Measurements from ENCODE around the gene CNEP1R1.

CNEP1R1 gene

DNA sequence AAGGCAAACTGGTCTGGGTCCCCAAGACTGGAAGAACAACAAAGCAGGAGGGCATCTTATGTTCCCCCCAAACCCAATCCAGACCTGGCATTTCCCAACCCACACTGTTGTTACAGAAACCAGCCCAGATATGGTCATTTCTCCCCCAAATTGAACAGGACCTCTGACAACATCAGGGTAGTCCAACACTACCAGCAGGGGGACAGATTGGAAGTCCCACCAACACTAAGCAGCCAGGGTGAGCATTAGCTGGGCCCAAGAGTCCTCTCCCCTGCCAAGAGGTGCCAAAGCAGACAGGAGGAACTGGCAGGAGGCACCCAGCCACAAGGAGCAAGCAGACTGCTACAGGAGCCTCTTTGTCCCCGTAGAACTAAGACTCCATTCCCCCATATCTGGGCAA, 29.3 kb upstream of the CNEP1R1 start:
- H3K27ac ChIP-seq (ENCODE audit: low read depth, low read length), result no peak overlapping the region
- H3K4me1 ChIP-seq (ENCODE audit: control insufficient read depth in 5 of 5, insufficient read depth in 5 of 5, low read length in 5 of 5), result no peaks in the 10 kb centered on the region

DNA sequence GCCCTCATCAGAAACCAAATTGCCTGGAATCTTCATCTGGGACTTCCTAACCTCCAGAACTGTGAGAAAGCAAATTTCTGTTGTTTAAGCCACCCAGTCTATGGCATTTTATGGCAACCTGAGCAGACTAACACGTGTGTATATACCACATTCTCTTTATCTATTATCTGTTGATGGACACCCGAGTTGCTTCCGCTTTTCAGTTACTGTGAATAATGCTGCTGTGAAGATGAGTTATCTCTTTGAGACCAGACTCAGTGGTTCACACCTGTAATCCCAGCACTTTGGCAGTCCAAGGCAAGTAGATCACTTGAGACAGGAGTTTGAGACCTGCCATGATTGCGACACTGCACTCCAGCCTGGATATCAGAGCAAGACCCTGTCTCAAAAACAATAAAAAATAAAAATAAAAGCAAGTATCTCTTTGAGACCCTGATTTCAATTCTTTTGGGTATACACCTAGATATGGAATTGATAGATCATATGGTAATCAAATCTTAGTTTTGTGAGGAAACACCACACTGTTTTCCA, 27.2 kb upstream of the CNEP1R1 start:
- Histone ChIP-seq H3K9me3 (ENCODE audit: control insufficient read depth in 5 of 5, low read length in 5 of 5) (peaks cover 0 to 3% (median 0%) of the 10 kb centered on the region in 5 donors), H3K27me3 (ENCODE audit: control insufficient read depth in 5 of 5, insufficient read depth in 4 of 5, low read length in 5 of 5) (no peaks in the 10 kb centered on the region), H3K4me3 (ENCODE audit: low read depth in 1 of 5, low read length in 5 of 5) (no peak overlapping the region), H3K36me3 (ENCODE audit: control insufficient read depth in 5 of 5, insufficient read depth in 5 of 5, low read length in 5 of 5) (no peaks in the 10 kb centered on the region), H3K9ac (ENCODE audit: low read length in 5 of 5) (no peak overlapping the region), H3K27ac (ENCODE audit: low read depth, low read length) (no peak overlapping the region), H3K4me1 (ENCODE audit: control insufficient read depth in 5 of 5, insufficient read depth in 5 of 5, low read length in 5 of 5) (no peaks in the 10 kb centered on the region)

More for the DNA sequence above, 29.3 kb upstream of the CNEP1R1 start:
- Histone ChIP-seq H3K9me3 (ENCODE audit: control insufficient read depth in 5 of 5, low read length in 5 of 5) (no peaks in the 10 kb centered on the region), H3K9ac (ENCODE audit: low read length in 5 of 5) (no peak overlapping the region), H3K36me3 (ENCODE audit: control insufficient read depth in 5 of 5, insufficient read depth in 5 of 5, low read length in 5 of 5) (no peaks in the 10 kb centered on the region), H3K4me3 (ENCODE audit: low read depth in 1 of 5, low read length in 5 of 5) (no peak overlapping the region), H3K27me3 (ENCODE audit: control insufficient read depth in 5 of 5, insufficient read depth in 4 of 5, low read length in 5 of 5) (no peaks in the 10 kb centered on the region)

DNA sequence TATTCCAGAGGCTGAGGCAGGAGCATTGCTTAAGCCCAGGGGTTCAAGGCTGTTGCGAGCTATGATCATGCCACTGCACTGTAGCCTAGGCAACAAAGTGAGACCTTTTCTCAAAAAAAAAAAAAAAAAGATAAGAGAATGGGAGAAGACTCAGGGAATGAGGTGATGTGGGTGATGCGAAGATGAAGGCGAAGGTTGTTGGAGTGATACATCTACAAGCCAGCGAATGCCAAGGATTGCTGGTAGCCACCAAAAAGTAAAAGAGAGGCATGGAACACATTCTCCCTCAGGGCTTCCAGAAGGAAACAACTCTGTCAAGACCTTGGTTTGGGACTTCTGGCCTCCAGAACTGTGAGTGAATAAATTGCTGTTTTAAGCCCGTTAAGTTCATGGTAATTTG, 26.0 kb upstream of the CNEP1R1 start:
- Histone ChIP-seq H3K4me3 (ENCODE audit: low read depth in 1 of 5, low read length in 5 of 5) (no peak overlapping the region), H3K9me3 (ENCODE audit: control insufficient read depth in 5 of 5, low read length in 5 of 5) (peaks cover 0 to 3% (median 0%) of the 10 kb centered on the region in 5 donors), H3K27me3 (ENCODE audit: control insufficient read depth in 5 of 5, insufficient read depth in 4 of 5, low read length in 5 of 5) (no peaks in the 10 kb centered on the region), H3K4me1 (ENCODE audit: control insufficient read depth in 5 of 5, insufficient read depth in 5 of 5, low read length in 5 of 5) (no peaks in the 10 kb centered on the region), H3K36me3 (ENCODE audit: control insufficient read depth in 5 of 5, insufficient read depth in 5 of 5, low read length in 5 of 5) (no peaks in the 10 kb centered on the region), H3K27ac (ENCODE audit: low read depth, low read length) (no peak overlapping the region), H3K9ac (ENCODE audit: low read length in 5 of 5) (no peak overlapping the region)

DNA sequence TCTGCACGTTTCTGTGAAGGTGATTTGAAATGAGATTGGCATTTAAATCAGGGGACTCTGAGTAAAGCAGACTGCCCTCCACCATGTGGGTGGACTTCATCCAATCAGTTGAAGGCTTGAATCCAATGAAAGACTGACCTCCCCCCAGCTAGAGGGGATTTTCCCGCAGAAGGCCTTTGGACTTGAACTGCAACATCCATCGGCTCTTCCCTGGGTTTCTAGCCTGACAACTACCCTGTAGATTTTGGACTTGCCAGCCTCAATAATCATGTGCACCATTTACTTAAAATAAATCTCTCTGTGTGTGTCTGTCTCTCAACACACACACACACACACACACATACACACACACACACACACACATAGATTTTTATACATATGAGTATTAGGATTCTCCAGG, 23.9 kb upstream of the CNEP1R1 start:
- Histone ChIP-seq H3K9ac (ENCODE audit: low read length in 5 of 5) (no peak overlapping the region), H3K9me3 (ENCODE audit: control insufficient read depth in 5 of 5, low read length in 5 of 5) (peaks cover 0 to 3% (median 0%) of the 10 kb centered on the region in 5 donors), H3K27me3 (ENCODE audit: control insufficient read depth in 5 of 5, insufficient read depth in 4 of 5, low read length in 5 of 5) (no peaks in the 10 kb centered on the region), H3K27ac (ENCODE audit: low read depth, low read length) (no peak overlapping the region), H3K4me3 (ENCODE audit: low read depth in 1 of 5, low read length in 5 of 5) (no peak overlapping the region), H3K36me3 (ENCODE audit: control insufficient read depth in 5 of 5, insufficient read depth in 5 of 5, low read length in 5 of 5) (no peaks in the 10 kb centered on the region), H3K4me1 (ENCODE audit: control insufficient read depth in 5 of 5, insufficient read depth in 5 of 5, low read length in 5 of 5) (no peaks in the 10 kb centered on the region)

DNA sequence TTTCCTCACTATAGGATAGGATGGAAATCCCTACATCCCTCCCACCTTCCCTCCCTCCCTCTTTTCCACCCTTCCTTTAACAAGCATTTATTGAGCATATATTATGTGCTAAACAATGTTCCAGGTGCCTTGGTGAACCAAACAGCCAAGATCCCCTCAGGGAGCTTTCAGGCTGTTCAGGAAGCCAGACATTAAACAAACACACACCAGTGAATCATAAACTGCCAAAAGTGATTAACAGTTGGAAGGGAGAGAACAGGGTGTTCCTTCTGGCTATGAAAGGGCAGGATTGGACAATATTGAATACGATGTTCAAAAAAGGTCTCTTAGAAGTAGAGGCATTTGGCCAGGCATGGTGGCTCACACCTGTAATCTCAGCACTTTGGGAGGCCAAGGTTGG, 22.8 kb upstream of the CNEP1R1 start:
- Histone ChIP-seq H3K9ac (ENCODE audit: low read length in 5 of 5) (no peak overlapping the region), H3K4me1 (ENCODE audit: control insufficient read depth in 5 of 5, insufficient read depth in 5 of 5, low read length in 5 of 5) (no peaks in the 10 kb centered on the region), H3K36me3 (ENCODE audit: control insufficient read depth in 5 of 5, insufficient read depth in 5 of 5, low read length in 5 of 5) (no peaks in the 10 kb centered on the region)

DNA sequence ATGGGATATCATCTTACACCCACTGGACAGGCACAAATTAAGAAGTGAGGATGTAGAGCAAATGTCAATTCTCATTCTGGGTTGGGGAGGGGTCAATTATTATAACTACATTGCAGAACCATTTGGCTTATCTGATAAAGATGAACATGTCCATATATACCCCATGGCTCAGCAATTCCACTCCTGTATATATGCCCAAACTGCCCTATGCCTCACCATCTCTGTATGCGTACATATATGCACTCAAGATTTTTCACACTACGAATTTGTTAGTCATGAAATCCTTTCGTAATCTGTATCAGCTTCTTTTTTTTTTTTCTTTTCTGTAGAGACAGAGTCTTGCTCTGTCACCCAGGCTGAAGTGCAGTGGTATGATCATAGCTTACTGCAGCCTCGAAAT, 20.8 kb upstream of the CNEP1R1 start:
- Histone ChIP-seq H3K4me1 (ENCODE audit: control insufficient read depth in 5 of 5, insufficient read depth in 5 of 5, low read length in 5 of 5) (no peaks in the 10 kb centered on the region), H3K9me3 (ENCODE audit: control insufficient read depth in 5 of 5, low read length in 5 of 5) (peaks cover 0 to 3% (median 0%) of the 10 kb centered on the region in 5 donors), H3K27me3 (ENCODE audit: control insufficient read depth in 5 of 5, insufficient read depth in 4 of 5, low read length in 5 of 5) (no peaks in the 10 kb centered on the region), H3K4me3 (ENCODE audit: low read depth in 1 of 5, low read length in 5 of 5) (no peak overlapping the region), H3K9ac (ENCODE audit: low read length in 5 of 5) (no peak overlapping the region), H3K36me3 (ENCODE audit: control insufficient read depth in 5 of 5, insufficient read depth in 5 of 5, low read length in 5 of 5) (no peaks in the 10 kb centered on the region), H3K27ac (ENCODE audit: low read depth, low read length) (no peak overlapping the region)

More for the DNA sequence above, 22.8 kb upstream of the CNEP1R1 start:
- Histone ChIP-seq H3K27ac (ENCODE audit: low read depth, low read length) (no peak overlapping the region), H3K27me3 (ENCODE audit: control insufficient read depth in 5 of 5, insufficient read depth in 4 of 5, low read length in 5 of 5) (no peaks in the 10 kb centered on the region), H3K4me3 (ENCODE audit: low read depth in 1 of 5, low read length in 5 of 5) (no peak overlapping the region), H3K9me3 (ENCODE audit: control insufficient read depth in 5 of 5, low read length in 5 of 5) (peaks cover 0 to 3% (median 0%) of the 10 kb centered on the region in 5 donors)

DNA sequence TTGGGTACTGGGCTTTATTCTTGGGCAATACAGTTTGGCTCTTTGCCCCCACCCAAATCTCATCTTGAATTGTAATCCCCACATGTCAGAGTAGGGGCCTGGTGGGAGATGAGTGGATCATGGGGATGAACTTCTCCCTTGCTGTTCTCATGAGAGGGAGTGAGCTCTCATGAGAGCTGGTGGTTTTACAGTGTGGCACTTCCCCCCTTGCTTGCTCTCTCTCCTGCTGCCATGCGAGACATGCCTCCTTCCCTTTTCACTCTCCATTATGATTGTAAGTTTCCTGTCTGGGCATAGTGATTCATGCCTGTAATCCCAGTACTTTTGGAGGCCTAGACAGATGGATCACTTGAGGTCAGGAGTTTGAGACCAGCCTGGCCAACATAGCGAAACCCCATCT, 18.1 kb upstream of the CNEP1R1 start:
- no peaks in the 10 kb centered on the region for H3K4me1 ChIP-seq (ENCODE audit: control insufficient read depth in 5 of 5, insufficient read depth in 5 of 5, low read length in 5 of 5)
- no peak overlapping the region for H3K9ac ChIP-seq (ENCODE audit: low read length in 5 of 5)
- no peaks in the 10 kb centered on the region for H3K9me3 ChIP-seq (ENCODE audit: control insufficient read depth in 5 of 5, low read length in 5 of 5)
- no peak overlapping the region for H3K4me3 ChIP-seq (ENCODE audit: low read depth in 1 of 5, low read length in 5 of 5)
- no peaks in the 10 kb centered on the region for H3K27me3 ChIP-seq (ENCODE audit: control insufficient read depth in 5 of 5, insufficient read depth in 4 of 5, low read length in 5 of 5)
- H3K36me3 ChIP-seq (ENCODE audit: control insufficient read depth in 5 of 5, insufficient read depth in 5 of 5, low read length in 5 of 5), result no peaks in the 10 kb centered on the region
- H3K27ac ChIP-seq (ENCODE audit: low read depth, low read length), result no peak overlapping the region

DNA sequence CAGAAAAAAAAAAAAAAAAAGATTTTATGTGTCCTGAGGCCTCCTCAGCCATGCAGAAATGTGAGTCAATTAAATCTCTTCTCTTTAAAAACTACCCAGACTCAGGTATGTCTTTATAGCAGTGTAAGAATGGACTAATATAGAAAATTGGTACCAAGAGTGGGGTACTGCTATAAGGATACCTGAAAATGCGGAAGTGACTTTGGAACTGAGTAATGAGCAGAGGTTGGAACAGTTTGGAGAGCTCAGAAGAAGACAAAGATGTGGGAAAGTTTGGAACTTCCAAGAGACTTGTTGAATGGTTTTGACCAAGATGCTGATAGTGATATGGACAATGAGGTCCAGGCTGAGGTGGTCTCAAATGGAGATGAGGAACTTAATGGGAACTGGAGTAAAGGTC, 17.3 kb upstream of the CNEP1R1 start:
- Histone ChIP-seq H3K27me3 (ENCODE audit: control insufficient read depth in 5 of 5, insufficient read depth in 4 of 5, low read length in 5 of 5) (no peaks in the 10 kb centered on the region), H3K27ac (ENCODE audit: low read depth, low read length) (no peak overlapping the region), H3K9ac (ENCODE audit: low read length in 5 of 5) (no peak overlapping the region), H3K4me3 (ENCODE audit: low read depth in 1 of 5, low read length in 5 of 5) (no peak overlapping the region), H3K9me3 (ENCODE audit: control insufficient read depth in 5 of 5, low read length in 5 of 5) (no peaks in the 10 kb centered on the region), H3K36me3 (ENCODE audit: control insufficient read depth in 5 of 5, insufficient read depth in 5 of 5, low read length in 5 of 5) (no peaks in the 10 kb centered on the region), H3K4me1 (ENCODE audit: control insufficient read depth in 5 of 5, insufficient read depth in 5 of 5, low read length in 5 of 5) (no peaks in the 10 kb centered on the region)

DNA sequence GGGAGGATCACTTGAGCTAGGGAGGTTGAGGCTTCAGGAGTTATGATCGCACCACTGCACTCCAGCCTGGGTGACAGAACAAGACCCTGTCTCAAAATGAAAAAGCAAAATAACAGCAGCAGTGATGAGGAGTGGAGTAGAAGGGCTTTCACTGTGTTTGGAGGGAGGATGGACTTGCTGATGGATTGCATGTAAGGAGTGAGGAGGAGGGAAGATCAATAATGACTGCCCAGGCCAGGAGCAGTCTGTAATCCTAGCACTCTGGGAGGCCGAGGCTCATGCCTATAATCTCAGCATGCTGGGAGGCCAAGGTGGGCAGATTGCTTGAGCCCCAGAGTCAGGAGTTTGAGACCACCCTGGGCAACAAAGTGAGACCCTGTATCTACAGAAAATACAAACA, 14.8 kb upstream of the CNEP1R1 start:
- H3K36me3 ChIP-seq (ENCODE audit: control insufficient read depth in 5 of 5, insufficient read depth in 5 of 5, low read length in 5 of 5), result no peaks in the 10 kb centered on the region
- no peaks in the 10 kb centered on the region for H3K9me3 ChIP-seq (ENCODE audit: control insufficient read depth in 5 of 5, low read length in 5 of 5)
- no peak overlapping the region for H3K4me3 ChIP-seq (ENCODE audit: low read depth in 1 of 5, low read length in 5 of 5)
- H3K4me1 ChIP-seq (ENCODE audit: control insufficient read depth in 5 of 5, insufficient read depth in 5 of 5, low read length in 5 of 5), result no peaks in the 10 kb centered on the region
- H3K27ac ChIP-seq (ENCODE audit: low read depth, low read length), result no peak overlapping the region
- no peaks in the 10 kb centered on the region for H3K27me3 ChIP-seq (ENCODE audit: control insufficient read depth in 5 of 5, insufficient read depth in 4 of 5, low read length in 5 of 5)
- H3K9ac ChIP-seq (ENCODE audit: low read length in 5 of 5), result no peak overlapping the region

DNA sequence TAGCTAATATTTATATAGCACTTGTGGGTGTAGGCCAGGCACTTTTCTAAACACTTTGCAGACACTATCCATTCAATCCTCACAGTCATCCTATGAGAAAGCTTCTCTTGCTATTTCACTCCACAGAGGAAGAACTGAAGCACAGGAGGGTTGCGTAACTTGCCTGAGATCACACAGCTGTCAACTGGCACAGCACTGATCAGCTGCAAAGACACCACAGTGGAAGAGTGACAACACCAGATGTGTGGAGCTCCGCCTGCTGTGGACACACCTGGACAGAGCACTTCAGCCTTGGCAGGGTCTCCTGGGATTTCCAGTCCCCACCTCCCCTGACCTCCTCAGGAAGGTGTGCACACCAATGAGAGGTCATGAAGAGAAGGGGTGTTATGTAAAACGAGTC, 13.3 kb upstream of the CNEP1R1 start:
- Histone ChIP-seq H3K27me3 (ENCODE audit: control insufficient read depth in 5 of 5, insufficient read depth in 4 of 5, low read length in 5 of 5) (no peaks in the 10 kb centered on the region), H3K27ac (ENCODE audit: low read depth, low read length) (no peak overlapping the region), H3K4me3 (ENCODE audit: low read depth in 1 of 5, low read length in 5 of 5) (no peak overlapping the region), H3K9me3 (ENCODE audit: control insufficient read depth in 5 of 5, low read length in 5 of 5) (no peaks in the 10 kb centered on the region), H3K9ac (ENCODE audit: low read length in 5 of 5) (no peak overlapping the region), H3K4me1 (ENCODE audit: control insufficient read depth in 5 of 5, insufficient read depth in 5 of 5, low read length in 5 of 5) (no peaks in the 10 kb centered on the region), H3K36me3 (ENCODE audit: control insufficient read depth in 5 of 5, insufficient read depth in 5 of 5, low read length in 5 of 5) (no peaks in the 10 kb centered on the region)

DNA sequence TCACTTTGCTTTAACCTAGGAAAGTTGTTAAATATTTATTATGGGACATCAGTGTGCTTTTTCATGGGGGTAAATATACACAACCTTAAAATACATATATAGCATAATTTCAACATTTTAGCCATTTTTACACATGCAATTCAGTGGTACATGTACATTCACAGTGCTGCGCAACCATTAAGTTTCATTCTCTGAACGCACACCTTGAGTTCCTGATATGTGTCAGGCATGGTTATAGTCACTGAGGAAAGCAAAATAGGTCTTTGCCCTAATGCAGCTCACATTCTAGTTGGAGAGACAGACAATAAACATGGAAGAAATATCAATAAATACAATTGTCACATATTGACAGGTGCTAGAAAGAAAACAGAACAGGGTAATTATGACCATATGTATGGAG, 12.8 kb upstream of the CNEP1R1 start:
- no peaks in the 10 kb centered on the region for H3K9me3 ChIP-seq (ENCODE audit: control insufficient read depth in 5 of 5, low read length in 5 of 5)

More for the DNA sequence above, 12.8 kb upstream of the CNEP1R1 start:
- Histone ChIP-seq H3K4me3 (ENCODE audit: low read depth in 1 of 5, low read length in 5 of 5) (no peak overlapping the region), H3K27me3 (ENCODE audit: control insufficient read depth in 5 of 5, insufficient read depth in 4 of 5, low read length in 5 of 5) (no peaks in the 10 kb centered on the region), H3K4me1 (ENCODE audit: control insufficient read depth in 5 of 5, insufficient read depth in 5 of 5, low read length in 5 of 5) (no peaks in the 10 kb centered on the region), H3K9ac (ENCODE audit: low read length in 5 of 5) (no peak overlapping the region), H3K27ac (ENCODE audit: low read depth, low read length) (no peak overlapping the region), H3K36me3 (ENCODE audit: control insufficient read depth in 5 of 5, insufficient read depth in 5 of 5, low read length in 5 of 5) (no peaks in the 10 kb centered on the region)

Measured in subcutaneous abdominal adipose tissue (tissue), 5 donors.